GM21515 (cell line): ENCODE results near the gene SEC23B.
"Not testable (repeated sequence)": the region's sequence is repeated elsewhere in the genome, so short reads cannot be mapped to it uniquely, and the experiment has no call there.

Source experiments
- ATAC-seq: cut with Tn5 transposase; IDR thresholded peaks from one replicate; pipeline ENCODE4 v1.9.1; 2021; ENCODE audit not compliant: unreplicated experiment

The SEC23B gene

DNA sequence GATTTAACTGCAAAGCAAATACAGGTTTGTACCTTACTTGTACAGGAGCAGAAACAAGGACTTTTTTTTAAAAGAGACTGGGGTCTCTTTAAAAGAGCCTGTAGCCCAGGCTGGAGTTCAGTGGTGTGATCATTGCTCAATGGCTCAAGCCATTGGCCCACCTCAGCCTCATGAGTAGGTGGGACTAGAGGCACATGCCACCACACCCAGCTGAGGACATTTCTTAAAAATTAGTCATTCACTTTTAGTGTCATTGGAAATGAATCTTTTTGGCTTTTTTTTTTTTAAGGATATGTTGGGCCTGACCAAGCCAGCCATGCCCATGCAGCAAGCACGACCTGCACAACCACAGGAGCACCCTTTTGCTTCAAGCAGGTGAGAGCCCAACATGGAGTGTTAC is 16.9 kb downstream of the SEC23B start:
- no peak for ATAC-seq

GRCh38 chr20:18526761-18527160 is 19.0 kb downstream of the SEC23B start:
- ATAC-seq: not testable (repeated sequence)

DNA sequence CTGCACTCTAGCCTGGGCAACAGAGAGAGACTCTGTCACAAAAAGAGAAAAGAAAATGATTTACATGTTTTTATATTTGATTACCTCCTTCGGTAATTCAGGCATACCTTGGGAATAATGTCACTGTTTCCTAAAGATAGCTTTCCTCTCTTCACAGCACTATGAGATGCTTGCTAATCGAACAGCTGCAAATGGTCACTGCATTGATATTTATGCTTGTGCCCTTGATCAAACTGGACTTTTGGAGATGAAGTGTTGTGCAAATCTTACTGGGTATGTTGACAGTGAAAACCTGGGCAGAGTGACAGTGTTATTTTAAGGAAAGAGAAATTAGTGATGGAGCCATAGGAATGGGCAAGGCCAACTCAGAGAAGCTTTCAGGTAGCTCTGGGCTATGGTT is 19.6 kb downstream of the SEC23B start:
- no peak for ATAC-seq

GRCh38 chr20:18527836-18528235 is 20.1 kb downstream of the SEC23B start:
- no peak for ATAC-seq

DNA sequence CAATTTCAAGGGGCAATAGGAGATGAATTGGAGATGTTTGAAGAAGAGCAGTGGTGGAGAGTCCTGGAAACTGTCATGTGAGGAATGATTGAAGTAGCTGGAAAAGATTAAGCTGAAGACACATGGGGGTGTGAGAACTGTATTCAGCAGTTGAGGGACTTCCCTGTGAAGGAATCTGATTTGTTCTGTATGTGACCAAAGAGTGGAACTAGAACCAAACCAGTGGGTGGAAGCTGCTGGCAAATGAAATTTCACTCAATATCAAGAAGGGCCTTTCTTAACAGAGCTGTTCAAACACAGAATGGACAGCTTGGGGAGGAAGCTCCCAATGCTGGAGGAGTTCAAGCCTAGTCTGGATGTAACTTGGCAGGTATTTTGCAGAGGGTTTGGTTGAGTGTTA is 21.3 kb downstream of the SEC23B start:
- no peak for ATAC-seq

- no peak for ATAC-seq
Observed at GRCh38 chr20:18532626-18533025, 24.9 kb downstream of the SEC23B start.

DNA sequence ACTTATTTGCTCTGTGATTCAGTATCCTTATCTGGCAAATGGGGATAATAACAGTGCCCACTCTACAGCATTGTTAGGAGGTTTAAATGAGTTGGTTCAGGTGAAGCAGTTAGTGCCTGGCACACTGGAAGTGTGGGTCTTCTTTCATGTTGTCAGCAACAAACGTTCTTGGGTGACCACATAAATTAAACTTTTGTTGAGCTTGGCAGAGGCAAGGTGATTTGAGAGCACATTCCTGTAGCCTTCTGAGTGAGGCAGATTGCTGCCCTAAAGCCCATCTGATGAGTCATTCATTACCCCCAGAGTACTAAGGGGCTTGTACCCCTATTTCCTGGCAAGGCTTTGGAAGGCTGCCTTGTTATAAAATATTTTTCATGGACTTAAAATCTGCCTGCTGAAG is 25.8 kb downstream of the SEC23B start:
- ATAC-seq: no peak

GRCh38 chr20:18533978-18534644 is 26.4 kb downstream of the SEC23B start:
- ATAC-seq: no peak

- ATAC-seq: no peak
Observed at GRCh38 chr20:18537651-18538050, 29.9 kb downstream of the SEC23B start.

DNA sequence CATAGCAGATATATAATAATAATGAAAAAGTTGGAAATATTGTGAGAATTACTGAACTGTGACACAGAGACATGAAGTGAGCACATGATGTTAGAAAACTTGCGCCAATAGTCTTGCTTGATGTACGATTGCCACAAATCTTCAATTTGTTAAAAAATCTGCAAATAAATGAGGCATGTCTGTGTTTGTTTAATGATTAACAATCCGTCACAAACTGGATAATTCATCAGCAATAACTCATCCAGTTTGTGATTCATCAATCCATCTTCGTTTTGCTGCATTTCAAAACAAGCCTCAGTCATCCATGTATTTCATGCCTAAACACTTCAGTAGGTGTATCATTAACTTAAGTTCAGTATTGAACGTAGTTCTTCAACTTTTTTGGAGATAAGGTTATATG is 34.0 kb downstream of the SEC23B start:
- no peak for ATAC-seq

DNA sequence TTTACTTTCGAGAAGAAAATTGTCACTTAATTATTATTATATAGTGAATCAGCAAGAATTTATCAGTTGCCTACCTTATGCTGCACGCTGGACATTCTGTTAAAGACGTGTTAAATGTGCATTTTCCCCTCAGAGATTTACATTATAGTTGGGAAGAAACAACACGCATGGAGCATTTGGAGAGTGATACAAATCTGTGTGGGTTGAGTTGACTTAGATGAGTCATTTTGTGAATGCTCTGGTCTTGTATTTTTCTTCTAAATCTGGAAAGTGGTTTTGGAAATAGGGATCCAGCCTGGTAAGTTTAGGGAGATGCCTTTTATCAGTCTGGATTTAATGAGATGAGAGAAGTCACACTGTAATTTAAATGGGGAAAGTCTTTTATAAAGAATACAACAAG is 35.5 kb downstream of the SEC23B start:
- no peak for ATAC-seq

DNA sequence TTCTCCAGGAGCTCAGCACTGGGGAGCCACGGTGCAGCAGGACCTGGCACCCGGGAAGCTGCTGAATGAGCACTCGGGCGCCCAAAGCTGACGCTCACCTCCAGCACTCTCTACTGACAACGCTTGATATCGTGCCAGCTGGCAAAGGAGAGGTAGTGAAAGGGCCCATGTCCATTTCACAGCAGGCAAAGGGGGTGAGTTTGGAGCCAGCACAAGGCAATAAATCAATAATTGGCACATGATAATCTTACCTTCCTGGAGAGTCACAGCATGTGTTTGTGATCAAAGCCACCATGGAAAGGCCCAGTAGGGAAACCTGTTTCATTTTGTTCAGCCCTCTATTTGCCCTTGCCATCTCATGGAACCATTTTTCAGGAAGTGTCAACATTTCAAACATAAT is 36.2 kb downstream of the SEC23B start:
- ATAC-seq: no peak

DNA sequence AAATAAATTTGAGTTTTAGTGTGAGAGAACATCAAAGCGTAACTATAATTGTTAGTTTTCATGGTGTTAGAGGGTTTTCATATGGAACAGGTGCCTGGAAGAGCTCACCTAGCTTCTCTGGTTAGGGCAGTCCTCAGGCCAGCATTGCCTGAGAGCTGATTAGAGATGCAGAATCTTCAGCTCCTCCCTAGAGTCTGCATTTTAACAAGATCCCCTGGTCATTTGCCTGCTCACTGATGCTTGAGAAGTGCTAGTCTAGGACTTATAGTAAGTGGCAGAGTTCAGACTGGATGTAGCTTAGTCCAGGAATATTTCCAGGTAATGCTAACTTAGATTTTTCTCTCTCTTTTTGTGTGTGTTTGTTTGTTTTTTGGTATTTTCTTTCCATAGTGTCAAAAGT is 37.8 kb downstream of the SEC23B start:
- no peak for ATAC-seq

DNA sequence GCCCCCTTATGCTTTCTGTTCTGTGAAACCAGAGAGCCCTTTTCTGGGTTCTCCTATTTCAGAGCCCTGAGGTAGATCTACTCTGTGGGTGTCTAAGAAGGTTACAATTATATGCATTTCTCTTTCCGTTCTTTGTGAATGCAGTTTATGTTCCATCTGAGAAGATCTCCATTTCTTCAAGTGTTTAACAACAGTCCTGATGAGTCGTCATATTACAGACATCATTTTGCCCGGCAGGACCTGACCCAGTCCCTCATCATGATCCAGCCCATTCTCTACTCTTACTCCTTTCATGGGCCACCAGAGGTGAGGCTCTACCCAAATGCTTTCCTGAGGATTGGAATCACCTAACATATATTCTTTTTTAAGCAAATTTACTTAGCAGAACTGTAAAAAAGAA is 40.7 kb downstream of the SEC23B start:
- ATAC-seq: no peak

DNA sequence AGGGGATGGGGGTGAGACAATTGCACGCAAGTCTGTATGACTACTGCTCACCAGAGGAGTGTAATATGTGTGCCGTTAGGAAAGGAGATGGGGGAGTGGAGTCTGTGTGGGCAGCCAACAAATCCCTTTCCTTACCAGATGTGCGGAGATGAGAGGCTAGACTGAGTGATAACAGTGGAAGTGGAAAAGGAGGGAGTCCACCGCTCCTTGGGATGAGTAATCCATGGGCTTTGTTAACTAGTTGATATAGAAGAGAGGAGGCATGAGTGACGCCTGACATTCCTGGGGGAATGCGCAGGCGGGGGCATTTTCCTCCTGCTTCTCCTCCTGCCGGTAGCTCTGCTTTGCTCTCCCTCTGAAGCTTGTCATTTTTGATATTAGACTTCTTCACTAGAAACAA is 46.0 kb downstream of the SEC23B start:
- ATAC-seq: no peak

GRCh38 chr20:18566892-18567738 is 59.4 kb downstream of the SEC23B start, which contains the start of gene SMIM26:
Gene SMIM26, plus strand, starts transcription at chr20:18567432. Its CDS starts 47 bp downstream, at chr20:18567479.
- ATAC-seq: peak; percentile 98

DNA sequence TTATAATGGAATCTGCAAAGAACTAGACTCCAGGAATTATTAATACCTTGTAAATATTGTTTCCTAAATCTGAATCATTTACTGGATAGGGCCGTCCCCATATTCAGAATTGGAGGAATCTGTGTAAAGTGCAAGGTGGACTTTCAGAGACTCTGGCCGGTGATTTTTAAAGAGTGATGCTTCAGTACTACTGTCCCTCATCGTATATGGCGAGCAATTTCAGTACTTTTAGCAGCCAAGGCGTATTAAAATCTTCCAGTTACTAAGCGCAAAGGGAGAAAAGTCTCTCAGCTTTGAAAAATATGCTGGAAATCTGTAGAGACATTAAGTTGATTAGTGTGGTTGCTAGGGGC is 60.0 kb downstream of the SEC23B start:
- peak; percentile 22 for ATAC-seq

DNA sequence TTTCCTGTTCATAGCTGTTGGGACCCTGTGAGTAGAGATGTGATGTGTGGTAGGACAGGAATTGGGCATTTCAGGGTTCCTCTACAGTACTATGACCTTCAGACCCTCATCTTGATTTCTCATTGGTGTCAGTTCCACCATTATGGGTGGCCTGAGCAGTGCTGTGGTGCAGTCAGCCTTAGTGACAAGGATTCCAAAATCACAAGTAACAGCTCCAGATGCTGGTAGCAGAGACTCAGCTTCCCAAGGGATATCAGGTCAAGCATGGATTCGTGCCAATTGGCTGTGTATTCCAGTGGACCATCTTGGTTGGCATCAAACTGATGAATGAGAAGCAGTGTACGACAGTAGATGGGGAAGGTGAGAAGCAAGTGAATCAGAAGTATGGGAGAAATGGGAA is 63.3 kb downstream of the SEC23B start:
- ATAC-seq: no peak

DNA sequence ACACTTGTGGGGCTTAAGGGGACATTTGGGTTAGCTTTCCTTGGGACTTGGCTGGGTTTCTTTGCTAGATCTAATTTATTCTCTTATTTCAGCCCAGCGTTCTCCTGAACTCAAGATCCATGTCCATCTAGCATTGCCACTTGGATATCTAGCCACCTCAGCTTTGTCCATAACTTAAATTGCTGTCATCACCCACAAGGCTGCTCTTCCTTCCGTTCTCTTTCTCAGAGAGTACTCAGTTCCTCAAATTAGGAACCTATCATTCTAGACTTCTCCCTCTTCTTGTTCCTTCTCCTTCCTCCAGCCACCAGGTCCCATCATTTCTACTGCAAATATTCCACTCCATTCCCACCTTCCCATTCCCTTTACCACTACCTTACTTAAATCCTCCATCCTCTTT is 63.8 kb downstream of the SEC23B start:
- ATAC-seq: no peak

GRCh38 chr20:18577942-18578341 is 70.2 kb downstream of the SEC23B start:
- no peak for ATAC-seq

DNA sequence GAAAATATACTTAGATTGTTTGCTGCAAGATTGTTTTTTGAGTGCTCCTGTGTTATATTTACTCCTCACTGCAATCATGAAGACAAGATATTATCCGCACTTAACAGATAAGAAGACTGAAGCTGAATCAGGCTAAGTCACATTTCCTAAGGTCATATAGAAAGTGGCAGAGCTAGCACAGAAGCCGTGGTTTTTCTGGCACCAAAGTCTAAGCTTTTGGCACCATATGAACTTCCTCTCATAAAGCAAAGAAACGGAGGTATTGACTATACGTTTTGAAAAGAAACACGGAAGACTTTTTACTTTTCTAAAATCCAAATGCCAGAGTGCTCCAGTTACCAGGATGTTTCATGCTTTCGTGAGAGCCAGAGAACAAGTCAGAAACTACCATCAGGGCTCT is 70.8 kb downstream of the SEC23B start:
- ATAC-seq: no peak

GRCh38 chr20:18580012-18580411 is 72.3 kb downstream of the SEC23B start:
- no peak for ATAC-seq

- ATAC-seq: no peak
Observed at GRCh38 chr20:18585134-18585533, 77.4 kb downstream of the SEC23B start.
